GM18508 (cell line): ENCODE data around the gene SNX13.
"Not testable (repeated sequence)": the region's sequence is repeated elsewhere in the genome, so short reads cannot be mapped to it uniquely, and the experiment has no call there.

Experiments used
- ATAC-seq: cut with Tn5 transposase; IDR thresholded peaks from one replicate; pipeline ENCODE4 v1.9.1; 2021; ENCODE audit warnings: moderate number of reproducible peaks; ENCODE audit not compliant: insufficient read depth, unreplicated experiment

Gene SNX13

GRCh38 chr7:17856251-17856650, 84.0 kb downstream of the SNX13 start:
- ATAC-seq: no peak

DNA sequence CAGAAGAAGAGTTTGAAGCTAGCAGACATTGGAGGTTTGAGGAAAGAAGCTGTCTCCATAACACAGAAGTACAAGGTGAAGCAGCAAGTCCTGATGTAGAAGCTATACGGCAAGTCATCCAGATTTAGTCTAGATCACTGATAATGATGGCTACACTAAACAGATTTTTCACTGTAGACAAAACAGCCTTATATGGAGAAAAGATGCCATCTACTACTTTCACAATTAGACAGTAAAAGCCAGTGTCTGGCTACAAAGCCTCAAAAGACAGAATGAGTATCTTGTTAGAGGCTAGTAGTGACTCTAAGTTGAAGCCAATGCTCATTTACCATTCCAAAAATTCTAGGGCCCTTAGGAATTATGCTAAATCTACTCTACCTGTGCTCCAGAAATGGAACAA, 85.1 kb downstream of the SNX13 start:
- ATAC-seq: no peak

DNA sequence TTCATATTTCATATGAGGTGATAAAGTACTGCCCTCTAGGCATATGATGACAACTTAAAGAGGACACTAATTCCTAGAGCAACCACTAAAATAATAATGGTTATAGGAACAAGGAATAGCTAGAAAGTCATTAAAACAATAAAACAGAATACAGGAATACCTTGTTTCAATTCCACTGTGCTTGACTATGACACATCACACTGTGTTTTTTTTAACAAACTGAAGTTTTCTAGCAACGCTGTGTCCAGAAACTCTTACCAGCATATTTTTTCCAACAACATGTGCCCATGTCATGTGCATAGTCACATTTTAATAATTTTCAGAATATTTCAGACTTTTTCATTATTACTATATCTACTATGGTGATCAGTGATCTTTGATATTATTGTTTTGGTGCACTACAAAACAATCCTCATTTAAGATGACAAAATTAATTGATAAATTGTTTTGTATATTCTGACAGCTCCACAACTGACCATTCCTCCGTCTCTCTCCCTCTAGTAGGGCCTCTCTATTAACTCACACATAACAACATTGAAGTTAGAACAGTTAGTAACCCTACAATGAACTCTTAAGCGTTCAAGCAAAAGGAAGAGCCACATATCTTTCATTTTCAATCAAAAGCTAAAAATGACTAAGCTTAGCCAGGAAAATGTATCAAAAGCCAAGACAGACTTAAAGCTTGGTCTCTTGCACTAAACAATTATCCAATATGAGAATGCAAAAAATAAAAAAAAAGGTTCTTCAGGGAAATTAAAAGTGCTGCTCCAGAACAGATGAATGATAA, 85.8 kb downstream of the SNX13 start:
- no peak for ATAC-seq

DNA sequence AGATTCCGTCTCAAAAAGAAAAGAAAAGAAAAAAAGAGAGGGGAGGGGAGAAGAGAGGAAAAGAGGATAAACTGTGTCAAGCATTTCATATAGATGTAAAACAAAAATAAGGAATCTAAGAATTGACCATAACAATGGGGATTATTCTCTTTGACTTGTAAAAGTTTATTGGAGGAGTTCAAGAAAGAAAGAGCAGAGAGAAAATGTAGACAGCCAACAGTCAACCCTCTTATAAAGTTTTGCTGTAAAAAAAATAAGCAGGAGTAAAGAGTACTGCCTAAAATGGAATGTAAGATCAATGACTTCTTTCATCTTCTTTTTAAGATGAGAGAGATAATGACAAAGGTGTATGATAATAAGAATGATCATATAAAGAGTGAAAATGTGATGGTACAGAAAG, 87.9 kb downstream of the SNX13 start:
- no peak for ATAC-seq

DNA sequence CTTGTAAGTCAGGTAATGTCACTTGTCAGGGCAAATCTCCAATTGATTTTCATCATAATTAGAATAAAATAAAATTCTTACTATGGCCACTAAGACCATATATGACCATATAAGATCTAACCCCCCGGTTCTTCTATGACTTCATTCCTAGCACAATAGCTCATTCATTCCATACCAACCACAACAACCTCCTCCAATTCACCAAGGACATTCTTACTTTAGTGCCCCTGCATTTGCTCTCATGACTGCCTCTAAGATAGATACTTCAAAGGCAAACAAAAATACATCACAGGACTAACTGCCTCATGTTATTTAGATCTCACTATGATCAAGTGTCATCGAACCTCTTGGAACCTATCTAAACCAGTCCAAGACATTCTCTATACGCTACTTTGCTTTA, 90.8 kb downstream of the SNX13 start:
- no peak for ATAC-seq

DNA sequence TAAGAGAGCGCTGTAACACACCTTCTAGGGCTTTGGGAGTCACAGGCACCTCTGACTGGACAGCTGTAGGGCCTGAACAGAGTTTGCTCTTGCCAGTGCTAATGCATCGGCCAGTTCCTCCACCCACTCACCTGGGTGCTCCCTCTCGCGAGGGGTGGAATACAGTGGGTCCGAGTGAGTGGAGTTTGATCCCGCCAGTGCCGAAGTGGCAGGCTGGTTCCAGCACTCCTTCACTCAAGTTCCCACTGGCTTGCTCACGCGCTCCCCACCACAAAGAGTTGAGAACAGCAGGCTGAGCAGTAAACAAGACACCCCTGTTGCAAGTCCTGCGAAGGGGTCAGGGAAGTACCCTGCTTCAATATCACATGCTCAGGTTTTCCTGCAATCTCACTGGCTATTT, 91.8 kb downstream of the SNX13 start:
- no peak for ATAC-seq

GRCh38 chr7:17846935-17847334, 93.4 kb downstream of the SNX13 start:
- ATAC-seq: no peak

DNA sequence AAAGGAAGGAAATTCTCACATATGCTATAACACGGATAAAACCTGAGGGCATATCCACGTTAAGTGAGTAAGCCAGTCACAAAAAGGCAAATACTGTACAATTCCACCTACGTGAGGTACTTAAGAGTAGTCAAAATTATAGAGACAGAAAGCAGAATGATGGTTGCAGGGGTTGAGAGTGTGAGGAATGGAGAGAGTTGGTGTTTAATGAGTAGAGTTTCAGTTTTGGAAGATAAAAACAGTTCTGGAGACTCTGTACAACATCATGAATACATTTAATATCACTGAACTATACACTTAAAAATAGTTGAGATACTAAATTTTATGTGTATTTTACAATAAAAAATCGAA, 95.1 kb downstream of the SNX13 start:
- ATAC-seq: no peak

DNA sequence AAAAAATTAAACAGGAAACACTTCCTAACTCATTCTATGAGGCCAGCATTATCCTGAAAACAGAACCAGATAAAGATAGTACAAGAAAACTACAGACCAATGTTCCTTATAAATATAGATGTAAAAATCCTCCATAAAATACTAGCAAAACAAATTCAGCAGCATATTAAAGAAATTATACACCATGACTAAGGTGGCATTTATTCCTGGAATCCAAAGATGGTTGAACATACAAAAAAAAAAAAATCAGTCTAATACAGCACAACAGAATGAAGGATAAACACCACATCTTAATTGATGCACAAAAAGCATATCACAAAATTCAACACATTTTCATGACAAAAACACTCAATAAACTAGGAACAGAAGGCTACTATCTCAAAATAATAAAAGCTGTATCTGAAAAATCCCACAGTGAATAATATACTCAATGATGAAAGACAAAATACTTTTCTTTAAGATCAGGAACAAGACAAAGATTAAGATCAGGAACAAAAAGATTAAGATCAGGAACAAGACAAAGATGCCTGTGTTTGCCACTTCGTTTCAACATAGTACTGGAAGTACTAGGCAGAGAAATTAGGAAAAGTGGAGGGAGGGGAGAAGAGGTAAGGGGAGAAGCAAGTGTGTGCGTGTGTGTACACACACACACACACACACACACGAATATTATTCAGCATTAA, 95.6 kb downstream of the SNX13 start:
- ATAC-seq: no peak

DNA sequence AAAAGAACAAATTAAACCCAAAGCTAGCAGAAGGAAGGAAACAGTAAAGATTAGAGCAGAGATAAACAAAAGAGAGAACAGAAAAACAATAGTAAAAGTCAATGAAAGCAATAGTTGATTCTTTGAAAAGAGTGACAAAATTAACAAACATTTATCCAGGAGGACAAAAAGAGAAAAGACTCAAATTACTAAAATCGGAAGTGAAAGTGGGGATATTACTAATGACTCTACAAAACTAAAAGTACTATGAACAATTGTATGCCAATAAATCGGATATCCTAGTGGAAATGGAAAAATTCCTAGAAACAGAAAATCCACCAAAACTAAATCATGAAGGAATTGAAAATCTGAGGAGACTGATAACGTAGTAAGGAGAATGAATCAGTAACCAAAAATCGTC, 96.3 kb downstream of the SNX13 start:
- ATAC-seq: no peak

GRCh38 chr7:17843041-17843440, 97.3 kb downstream of the SNX13 start:
- no peak for ATAC-seq

GRCh38 chr7:17832820-17833355, 107.4 kb downstream of the SNX13 start:
- no peak for ATAC-seq

- ATAC-seq: no peak
Measured at GRCh38 chr7:17832242-17832641, 108.1 kb downstream of the SNX13 start.

DNA sequence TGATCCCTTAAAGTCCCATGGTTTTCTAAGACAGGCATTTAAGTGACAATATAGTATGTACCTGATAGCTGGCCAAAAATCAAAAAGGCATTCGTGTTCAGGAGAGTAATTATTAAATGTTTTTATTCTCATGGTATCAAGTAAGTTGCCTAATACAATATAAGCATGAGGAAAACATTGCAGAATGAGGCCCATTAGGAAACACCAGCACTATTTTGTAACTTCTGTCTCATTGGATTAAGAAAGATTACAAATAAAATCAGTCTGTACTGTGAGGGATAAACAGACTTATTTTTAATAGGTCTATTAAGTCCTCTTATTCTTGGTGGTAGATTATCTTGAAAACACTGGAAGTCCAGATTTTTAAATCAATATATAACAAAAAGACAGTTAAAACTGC, 110.1 kb downstream of the SNX13 start:
- no peak for ATAC-seq

- no peak for ATAC-seq
Measured at GRCh38 chr7:17829001-17829400, 111.3 kb downstream of the SNX13 start.

- ATAC-seq: no peak
Measured at GRCh38 chr7:17822547-17823173, 117.6 kb downstream of the SNX13 start.

GRCh38 chr7:17816903-17817302, 123.4 kb downstream of the SNX13 start:
- no peak for ATAC-seq

- ATAC-seq: no peak
Measured at GRCh38 chr7:17815318-17815717, 125.0 kb downstream of the SNX13 start.

DNA sequence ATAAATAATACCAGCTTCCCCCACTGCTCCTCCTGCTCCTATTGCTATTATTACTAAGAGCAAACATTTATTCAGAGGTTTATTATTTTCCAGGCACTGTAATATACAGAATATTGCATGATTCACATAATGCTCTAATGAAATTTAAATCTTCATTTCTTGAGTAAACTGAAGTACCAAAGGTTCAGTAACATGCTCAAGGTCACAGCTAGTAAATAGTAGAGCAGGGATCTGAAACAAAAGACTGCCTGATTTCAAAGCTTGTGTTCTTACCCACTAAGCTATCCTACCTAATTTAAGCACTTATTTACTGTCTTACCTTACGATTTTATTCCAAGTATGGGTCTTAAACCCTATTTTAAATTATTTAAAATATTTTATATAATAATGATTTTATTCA, 126.2 kb downstream of the SNX13 start:
- no peak for ATAC-seq

GRCh38 chr7:17809215-17809614, 131.1 kb downstream of the SNX13 start:
- ATAC-seq: not testable (repeated sequence)

DNA sequence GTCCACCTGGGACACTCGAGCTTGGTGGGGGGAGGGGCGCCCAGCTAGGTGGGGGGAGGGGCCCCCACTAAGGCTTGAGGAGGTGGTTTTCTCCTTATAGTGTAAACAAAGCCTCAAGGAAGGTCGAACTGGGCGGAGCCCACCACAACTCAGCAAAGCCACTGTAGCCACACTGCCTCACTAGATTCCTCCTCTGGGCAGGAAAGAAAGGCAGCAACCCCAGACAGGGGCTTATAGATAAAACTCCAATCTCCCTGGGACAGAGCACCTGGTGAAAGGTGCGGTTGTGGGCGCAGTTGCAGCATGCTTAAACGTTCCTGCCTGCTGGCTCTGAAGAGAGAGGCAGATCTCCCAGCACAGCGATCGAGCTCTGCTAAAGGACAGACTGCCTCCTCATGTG, 133.1 kb downstream of the SNX13 start:
- ATAC-seq: no peak
